GM12874 (cell line): ENCODE results near the gene PCBD1.

ENCODE experiments used
- CTCF ChIP-seq: IDR thresholded peaks from 2 replicates; pipeline ENCODE4 v1.5.1; 2011; ENCODE audit warnings: low read depth, mild to moderate bottlenecking, control low read depth, low read length, moderate library complexity; ENCODE audit not compliant: insufficient read depth

PCBD1 gene

GRCh38 chr10:70910486-70911341, 22.3 kb upstream of the PCBD1 start:
- no peak for TF ChIP-seq CTCF

- TF ChIP-seq CTCF, result no peak
Measured at GRCh38 chr10:70909326-70909935, 21.1 kb upstream of the PCBD1 start.

- no peak for TF ChIP-seq CTCF
Measured at GRCh38 chr10:70908406-70909296, 20.3 kb upstream of the PCBD1 start.

- no peak for TF ChIP-seq CTCF
Measured at GRCh38 chr10:70907637-70908405, 19.5 kb upstream of the PCBD1 start.

GRCh38 chr10:70906953-70907636, 18.7 kb upstream of the PCBD1 start:
- no peak for TF ChIP-seq CTCF

GRCh38 chr10:70906031-70906783, 17.8 kb upstream of the PCBD1 start:
- TF ChIP-seq CTCF, result no peak
